TTC549 (cell line): ENCODE results near the gene SMU1.
"Not testable (repeated sequence)": the region's sequence is repeated elsewhere in the genome, so short reads cannot be mapped to it uniquely, and the experiment has no call there.

Experiments used
- FAIRE-seq: peaks from 2 replicates; lab custom pipeline; 2012; peaks lifted over from hg19 to GRCh38; lab: Jason Lieb, UNC

Gene SMU1

DNA sequence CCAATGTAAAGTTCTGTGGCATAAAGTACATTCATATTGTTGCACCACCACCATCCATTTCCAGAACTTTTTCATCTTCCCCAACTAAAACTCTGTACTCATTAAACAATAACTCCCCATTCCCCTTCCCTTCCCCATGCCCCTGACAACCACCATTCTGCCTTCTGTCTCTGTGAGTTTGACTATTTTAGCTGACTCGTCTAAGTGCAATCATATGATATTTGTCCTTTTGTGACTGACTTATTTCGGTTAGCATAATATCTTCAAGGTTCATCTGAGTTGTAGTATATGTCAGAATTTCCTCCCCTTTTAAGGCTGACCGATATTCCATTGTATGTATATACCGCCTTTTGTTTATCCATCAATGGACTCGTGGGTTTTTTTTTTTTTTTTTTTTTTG lies 29.0 kb upstream of the SMU1 start:
- no peak for FAIRE-seq

DNA sequence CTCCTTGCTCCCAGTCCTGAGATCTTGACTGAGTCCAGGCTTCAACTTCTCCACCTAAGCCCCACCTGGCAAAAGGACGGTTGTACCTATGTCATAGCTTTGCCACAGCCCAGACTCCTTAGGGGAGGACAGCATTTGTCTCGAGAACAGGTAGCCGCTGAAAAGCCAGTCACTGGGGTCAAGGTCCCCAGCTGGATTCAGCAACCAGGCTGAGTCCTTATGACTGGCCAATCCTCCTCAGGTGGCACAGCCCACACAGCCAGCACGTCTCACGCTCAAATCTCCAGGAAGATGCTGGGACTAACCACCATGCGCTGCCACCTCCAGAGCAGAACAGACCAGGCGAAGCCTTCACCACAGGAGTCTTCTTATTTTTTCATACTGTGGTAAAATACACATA lies 27.9 kb upstream of the SMU1 start:
- FAIRE-seq, result no peak

DNA sequence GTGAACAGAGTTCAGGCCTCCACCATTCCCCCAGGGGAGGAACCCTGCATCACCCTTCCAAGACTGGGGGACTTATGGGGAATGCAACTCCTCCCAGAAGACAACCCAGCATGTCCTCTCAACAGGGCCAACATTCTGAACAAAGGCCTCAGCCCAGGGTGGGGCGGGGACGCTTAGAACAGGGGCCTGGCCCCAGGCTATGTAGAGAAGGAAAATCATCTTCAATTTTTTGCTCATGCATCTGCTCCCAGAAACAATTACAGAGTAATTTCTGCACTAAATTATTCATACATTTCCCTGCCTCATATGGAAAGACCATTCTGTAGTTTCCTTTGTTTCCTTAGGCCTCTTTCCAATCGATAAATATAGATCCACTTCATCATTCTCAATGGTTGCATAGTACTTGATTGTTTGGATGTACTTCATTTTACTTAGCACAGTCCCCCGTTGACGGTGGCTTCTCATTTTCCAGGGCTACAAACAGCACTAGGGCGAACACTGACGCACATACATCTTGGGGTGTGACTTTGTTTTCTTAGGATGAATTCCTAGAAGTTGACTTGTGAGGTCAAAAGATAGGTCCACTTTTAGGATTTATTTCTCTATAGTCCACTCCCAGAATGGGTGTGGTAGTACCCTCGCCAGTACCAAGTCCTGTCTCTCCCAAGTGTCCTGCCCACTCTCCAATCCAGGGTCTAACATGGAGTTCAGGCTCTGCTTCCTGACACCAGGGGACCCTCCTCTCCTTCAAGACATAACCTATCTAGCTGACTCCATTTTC lies 27.2 kb upstream of the SMU1 start:
- no peak for FAIRE-seq

DNA sequence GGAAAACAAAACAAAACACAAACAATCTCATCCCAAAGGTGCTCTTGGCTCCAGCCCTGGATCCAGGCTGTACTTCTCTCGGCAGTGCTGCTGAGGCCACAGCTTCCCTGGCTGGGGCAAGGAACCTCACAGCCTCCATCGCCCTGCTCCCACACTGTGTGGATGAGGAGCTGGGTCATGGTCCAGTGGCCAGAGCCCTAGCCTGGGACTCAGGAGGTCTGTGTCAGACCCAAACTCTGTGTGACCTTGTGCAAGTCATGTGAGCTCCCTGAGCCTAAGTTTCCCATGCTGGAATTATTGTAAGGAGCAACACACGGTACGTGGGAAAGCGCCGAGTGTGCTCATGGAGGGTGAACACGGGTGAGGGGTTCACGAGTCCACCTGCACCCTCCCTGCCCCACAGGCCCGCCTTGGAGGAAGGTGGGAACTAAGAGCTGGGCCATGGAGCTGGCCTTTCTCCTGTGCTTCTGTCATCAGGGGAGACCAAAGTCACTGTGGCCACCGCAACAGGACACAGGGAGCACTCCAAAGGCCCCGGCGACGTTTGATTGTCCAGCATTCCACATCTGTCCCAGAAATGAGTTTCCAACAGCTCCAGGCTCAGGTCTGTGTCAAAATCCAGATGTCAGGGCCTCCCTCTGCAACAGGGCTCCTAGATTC lies 26.2 kb upstream of the SMU1 start:
- no peak for FAIRE-seq

DNA sequence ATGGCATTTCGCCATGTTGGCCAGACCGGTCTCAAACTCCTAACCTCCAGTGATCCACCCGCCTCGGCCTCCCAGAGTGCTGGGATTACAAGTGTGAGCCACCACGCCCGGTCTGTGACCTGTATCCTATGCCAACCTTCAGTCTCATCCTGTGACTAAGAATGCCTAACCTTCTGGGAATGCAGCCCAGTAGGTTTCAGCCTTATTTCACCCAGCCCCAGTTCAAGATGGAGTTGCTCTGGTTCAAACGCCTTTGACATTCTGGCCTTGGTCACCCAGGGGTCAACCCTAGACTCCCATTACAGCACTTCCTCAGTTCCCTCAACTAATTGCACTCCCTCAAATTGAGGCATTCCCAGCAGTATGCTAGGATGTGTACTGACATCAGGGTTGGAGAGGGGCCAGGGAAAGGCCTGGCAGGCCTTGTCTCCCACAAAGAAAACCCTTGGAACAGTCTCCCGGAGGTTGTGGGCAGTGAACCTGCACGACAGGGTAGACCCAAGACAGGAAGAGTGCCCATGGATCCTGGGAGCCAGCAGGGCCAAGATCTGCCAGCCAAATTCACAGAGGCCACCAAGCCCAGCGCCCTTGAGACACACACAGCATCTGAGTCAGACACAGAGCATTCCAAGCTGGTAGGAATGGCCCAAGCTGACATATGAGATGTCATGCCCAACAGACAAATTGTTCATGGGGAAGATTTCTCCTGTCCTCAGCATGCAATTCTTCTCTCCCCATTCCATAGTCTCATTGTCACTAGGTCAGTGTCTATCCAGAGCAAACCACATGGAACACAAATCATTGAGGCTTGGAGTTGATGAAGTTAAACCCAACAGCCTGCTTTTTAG lies 24.9 kb upstream of the SMU1 start:
- FAIRE-seq, result no peak

DNA sequence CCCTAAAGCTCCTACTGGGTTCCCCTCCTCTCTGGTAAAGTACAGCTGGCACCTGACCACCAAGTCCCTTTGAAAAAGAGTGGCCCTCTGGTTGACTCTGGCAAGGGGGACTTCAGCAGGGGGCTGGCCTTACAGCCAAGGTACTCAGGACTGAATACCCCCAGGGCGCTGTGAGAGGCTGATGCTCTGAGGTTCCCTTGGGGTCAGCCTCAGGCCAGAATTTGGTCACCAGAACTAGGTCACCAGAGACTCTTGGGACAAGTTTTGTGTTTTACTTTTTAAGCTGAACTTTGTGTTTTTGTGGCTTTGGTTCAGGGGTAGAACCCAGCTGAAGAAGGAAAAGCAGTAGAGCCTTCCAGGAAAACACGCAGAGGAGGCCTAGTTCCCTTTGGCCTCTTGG lies 23.3 kb upstream of the SMU1 start:
- no peak for FAIRE-seq

DNA sequence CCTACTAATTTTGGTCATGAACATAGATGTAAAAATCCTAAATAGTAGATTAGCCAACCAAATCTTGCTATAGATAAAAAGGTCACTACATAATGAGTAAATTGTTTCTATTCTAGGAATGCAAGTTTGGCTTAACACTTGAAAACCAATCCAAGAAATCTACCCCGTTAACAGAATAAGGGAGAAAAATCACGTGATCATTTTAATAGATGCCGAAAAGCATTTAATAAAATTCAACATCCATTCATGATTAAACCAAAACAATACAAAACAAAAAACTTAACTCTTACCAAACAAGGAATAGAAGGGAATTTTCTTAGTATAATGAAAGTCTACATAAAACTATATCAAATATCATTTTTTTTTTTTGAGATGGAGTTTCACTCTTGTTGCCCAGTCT lies 20.7 kb upstream of the SMU1 start:
- no peak for FAIRE-seq

DNA sequence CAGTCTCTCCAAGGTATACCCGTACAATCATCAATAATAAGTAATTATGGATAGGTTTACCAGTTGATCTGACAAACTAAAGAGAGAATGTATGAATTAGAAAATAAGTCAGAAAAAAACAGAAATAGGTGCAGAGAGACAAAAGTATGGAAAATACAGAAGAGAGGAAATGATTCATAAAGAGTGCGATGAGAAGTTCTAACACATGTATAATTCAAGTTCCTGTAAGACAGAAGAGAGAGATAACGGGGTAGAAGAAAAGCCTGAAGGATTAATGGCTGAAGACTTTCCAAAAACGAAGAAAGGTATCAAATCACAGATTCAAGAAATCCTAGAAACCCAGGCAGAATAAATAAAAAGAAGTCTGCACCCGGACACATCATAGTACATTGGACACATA lies 16.2 kb upstream of the SMU1 start:
- no peak for FAIRE-seq

DNA sequence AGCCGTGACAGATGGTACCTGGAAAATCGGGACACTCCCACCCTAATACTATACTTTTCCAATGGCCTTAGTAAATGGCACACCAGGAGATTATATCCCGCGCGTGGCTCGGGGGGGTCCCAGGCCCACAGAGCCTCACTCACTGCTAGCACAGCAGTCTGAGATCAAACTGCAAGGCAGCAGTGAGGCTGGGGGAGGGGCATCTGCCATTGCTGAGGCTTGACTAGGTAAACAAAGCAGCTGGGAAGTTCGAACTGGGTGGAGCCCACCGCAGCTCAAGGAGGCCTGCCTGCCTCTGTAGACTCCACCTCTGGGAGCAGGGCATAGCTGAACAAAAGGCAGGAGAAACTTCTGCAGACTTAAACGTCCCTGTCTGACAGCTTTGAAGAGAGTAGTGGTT lies 9.2 kb upstream of the SMU1 start:
- not testable (repeated sequence) for FAIRE-seq

DNA sequence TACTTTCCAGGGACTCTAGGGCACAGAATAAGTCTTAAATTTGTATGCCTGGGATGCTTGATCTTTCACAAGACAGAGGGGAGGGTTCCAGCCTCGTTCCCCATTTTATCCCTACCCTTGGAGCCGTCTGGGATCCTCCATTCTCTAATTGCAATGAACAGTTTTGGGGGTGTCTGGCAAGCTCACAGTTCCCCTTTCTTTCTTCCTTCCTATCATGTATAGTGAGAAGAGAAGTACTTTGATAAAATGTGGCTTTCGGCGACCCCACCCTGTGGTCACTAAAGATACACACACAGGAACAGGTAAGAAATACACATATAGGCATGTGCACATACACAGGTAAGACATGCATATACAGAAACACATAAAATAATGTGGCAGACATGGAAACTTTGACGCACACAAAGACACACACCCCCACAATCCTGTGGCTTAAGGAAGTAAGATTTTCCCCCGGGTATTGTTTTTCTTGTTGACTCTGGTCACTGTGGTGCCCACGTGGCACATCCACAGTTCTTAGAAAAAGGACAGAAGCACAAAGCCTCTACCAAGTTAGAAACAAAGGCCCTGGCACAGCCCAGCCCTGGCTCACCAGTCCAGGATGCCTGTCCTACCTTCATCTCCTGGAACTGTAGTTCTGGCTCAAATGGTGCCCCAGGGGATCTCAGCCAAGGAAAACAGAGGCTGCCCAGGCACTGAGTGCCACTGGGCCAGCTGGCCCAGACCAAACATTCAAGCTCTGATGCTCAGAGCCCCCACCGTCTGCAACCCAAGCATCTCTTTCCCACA lies 6.3 kb upstream of the SMU1 start:
- FAIRE-seq, result no peak

DNA sequence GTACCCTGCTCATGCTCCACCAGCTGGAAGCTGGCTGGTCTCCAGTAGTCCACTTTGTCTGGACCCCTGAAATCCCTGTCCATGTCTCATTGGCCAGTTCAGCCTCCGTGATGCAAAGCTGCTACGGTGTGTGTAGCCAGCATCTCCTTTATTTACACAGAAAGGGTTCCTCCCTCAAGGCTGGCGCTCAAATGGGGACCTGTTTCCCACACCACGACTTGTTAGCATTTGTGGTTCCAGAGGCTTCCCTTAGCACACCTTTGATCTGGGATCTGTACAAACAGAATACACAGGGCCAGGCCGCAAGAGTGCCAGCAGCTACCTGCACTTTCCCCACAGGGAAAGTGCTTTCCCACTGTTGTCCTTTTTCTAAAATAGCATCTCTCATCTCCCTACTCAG lies 5.7 kb upstream of the SMU1 start:
- FAIRE-seq, result no peak

DNA sequence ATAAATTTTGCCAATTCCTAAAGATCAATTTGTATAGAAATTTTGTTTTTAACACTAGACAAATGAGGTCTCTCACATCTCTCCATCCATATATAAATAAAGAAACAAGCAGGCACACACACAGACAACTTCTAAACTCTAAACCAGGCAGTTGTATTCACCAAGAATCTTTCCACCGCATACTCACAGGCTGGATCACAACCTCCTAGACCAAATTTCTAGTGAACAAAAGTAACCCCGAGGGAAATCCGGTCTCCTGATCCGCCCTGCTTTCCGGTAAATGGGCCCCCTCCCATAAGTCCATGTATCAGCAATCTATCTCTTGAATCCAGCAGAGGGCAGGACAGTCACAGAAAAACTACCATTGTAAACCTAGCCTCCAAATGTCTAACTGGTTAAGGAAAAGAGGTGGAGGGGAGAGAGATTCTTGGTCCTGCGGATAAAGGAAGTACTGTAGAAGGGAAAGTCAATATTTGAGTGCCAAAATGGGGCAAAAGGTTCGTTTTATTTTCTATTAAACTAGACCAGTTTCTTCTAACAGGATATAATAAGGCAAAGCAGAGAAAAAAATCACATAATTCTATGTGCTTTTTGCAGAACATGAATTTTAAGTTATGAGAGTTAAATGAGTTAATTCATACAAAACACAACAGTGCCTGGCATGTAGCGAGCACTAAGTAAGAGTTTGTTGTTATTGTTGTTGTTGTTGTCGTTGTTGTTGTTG lies 4.8 kb upstream of the SMU1 start:
- peak; percentile 83 for FAIRE-seq

DNA sequence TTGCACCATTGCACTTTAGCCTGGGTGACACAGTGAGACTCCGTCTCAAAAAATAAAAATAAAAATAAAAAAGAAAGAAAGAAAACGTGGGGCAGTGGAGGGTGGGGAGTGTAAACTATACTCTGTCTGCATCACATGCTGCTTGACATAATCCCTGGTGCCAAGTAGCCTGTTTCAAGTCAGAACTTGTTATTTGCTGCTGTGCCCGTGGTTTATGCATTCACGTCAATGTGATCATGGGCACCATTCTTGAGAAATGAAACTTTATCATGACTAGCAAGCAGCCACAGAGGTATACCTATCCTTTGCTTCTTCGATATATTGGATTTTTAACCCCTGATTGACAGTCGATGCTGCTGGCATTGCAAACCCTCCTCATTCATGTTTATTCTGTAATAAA lies 4.1 kb upstream of the SMU1 start:
- no peak for FAIRE-seq

DNA sequence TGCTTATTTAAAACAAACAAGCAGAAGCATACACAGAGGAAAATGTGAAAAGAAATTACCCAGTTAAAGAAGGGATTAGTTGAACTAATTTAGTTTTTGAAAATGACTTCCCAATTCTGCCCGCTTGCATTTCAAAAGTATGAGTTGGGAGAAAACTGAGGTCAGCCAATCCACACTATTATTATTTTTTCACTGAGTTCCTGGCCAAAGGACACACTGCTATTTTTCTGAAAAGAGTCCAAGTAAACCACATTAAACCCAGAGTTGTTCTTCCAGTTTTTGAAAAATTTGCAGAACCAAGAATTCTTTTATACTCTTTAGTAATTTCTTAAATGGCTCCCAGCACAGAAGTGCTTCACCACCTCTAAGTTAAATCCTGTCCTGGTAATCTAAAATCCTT lies 7.5 kb downstream of the SMU1 start:
- no peak for FAIRE-seq

DNA sequence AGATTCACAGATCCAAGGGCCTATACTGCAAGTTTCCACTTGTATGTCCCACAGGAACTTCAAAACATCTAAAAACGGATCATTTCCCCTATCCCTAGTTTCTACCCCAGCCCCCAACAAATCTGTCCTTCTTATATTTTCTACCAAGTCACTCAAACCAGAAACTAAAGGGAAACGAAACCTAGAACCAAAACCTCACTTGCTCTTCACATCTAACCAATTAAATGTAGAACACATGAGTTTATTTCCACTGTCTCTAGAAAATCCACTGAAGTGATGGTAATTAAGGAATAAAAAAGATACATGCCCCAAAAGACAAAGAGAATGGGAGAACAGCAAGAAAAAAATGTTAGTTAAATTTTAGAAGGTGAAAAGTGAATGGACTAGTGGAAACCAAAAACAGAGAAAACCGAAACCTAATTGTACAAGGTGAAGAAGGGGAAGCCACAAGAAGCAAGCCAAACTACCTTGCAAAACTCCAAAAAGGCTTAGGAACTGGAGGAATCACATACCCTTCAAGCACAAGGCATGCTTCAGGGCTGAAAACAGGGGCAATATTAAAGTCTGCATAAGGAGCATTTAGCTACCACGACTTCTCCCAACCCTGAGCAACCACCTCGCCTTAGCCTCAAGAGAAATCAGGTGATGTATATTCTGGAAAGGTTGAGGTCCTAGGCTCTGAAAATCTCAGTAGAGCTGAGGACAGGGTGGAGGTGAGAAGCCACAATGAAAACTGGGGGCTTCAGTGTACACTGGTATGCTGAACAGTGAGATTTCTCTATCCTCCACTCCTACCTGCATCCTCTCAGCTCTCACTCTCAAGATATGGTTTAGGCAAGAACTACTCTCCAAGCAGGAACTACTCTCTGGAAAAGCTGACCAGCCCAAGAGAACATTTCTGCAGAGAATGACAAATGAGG lies 11.1 kb downstream of the SMU1 start:
- no peak for FAIRE-seq

DNA sequence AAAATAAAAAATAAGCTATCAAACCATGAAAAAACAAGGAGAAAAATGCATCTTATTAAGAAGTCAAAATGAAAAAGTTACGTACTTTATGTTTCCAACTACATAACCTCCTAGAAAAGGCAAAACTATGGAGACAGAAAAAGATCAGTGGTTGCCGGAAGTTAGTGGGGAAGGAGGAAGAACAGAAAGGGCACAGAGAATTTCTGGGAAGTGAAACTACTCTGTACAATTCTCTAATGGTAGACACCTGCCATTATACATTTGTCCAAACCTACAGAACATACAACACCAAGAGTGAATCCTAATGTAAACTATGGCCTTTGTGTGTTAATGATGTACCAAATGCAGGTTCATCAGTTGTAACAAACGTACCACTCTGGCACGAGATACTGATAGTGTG lies 25.3 kb downstream of the SMU1 start:
- no peak for FAIRE-seq

DNA sequence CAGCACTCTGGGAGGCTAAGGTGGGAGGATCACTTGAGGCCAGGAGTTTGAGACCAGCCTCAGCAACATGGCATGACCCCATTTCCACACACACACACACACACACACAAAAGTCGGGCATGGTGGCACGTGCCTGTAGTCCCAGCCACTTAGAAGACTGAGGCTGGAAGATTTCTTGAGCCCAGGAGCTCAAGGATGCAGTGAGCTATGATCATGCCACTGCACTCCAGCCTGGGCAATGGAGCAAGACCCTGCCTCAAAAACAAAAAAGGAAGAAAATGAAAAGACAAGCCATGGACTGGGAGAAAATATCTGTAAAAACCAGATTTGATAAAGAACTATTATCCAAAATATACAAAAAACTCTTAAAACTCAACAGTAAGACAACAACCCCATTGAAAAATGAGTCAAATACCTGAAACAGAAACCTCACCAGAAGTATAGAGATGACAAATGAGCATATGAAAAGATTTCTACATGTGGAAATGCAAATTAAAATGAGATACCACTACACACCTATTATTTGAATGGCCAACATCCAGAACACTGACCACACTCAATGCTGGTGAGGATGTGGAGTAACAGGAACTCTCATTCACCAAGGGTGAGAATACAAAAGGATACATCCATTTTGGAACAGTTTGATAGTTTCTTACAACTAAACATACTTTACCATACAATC lies 26.7 kb downstream of the SMU1 start:
- FAIRE-seq, result no peak

DNA sequence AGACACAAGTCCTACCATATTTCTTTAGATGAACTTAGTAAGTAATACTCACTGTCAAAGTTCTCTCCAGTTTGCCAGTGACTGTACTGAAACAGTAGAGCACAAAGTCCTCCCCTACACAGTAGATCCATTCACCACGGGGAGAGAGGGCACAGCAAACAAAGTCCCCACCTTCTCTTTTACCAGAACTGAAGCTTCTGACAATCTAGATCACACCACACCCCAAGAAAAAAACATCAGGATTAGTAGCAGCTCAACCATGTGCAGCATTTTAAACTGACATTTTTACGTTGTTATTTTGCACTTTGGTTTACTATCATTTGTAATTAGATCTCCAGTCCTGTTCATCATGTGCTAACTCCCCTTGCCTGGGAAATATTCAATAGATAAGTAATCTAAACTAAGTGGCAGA lies 28.4 kb downstream of the SMU1 start:
- no peak for FAIRE-seq

DNA sequence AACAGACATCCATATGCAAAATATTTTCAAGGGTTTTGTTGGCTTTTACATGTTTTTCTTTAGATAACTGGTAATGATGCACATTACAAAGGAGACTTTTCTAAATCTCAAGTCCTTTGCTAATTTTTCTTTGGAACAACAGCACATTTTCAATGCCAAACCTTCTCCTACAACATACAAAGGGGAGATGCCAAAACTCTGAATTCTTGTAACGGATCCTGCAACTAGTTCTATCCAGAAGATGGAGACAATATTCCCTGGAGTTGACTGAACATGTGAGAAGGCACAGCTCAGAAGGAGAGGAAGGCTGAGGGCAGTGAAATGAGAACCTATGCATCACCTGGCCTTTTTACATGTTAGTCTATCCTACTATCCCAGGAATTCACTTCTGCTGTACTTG lies 30.4 kb downstream of the SMU1 start:
- FAIRE-seq, result no peak

DNA sequence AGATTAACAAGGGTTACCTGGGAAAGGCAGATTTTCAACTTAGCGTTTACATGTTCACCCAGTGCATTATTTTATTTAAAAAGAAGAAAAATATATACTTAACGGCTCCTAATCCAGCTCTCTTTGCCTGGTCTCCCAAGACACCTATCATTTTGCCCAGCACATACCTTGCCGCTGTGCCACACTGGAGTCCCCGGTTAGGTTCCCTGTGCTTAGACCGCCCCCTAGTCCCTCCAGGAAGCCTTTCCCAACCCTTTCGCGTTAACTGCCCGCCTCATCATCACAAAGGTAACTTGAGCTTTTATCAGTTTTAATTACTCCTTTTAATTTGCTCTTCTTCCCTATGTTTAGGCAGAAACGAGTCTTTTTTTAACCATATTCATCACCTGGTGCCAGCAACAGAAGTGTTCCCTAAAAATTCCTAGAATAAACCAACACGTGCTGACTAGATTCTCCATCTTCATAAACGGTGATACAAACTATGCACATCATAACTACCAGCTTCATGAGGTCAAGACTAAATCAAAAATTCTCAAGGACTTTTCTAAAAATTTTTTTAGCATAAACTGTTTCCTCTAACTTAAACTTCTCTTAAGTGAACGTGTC lies 31.7 kb downstream of the SMU1 start:
- FAIRE-seq, result no peak
